Measurements from ENCODE around the gene TMEM178A.

TMEM178A gene

GRCh38 chr2:39730685-39731302 is 65.1 kb downstream of the TMEM178A start:
- peaks cover 22% of the 10 kb centered on the region for H3K36me3 Mint-ChIP-seq
- H3K27ac Mint-ChIP-seq = no peak overlapping the region
- H3K9me3 Mint-ChIP-seq = no peaks in the 10 kb centered on the region

GRCh38 chr2:39731546-39731945 is 65.8 kb downstream of the TMEM178A start:
- Mint-ChIP-seq H3K4me3 (no peak overlapping the region), H3K9me3 (no peaks in the 10 kb centered on the region), H3K27ac (no peak overlapping the region), H3K36me3 (peaks cover 25% of the 10 kb centered on the region), H3K4me1 (no peaks in the 10 kb centered on the region), H3K27me3 (no peaks in the 10 kb centered on the region)

More at GRCh38 chr2:39730685-39731302, 65.1 kb downstream of the TMEM178A start:
- H3K27me3 Mint-ChIP-seq = no peaks in the 10 kb centered on the region
- no peak overlapping the region for H3K4me3 Mint-ChIP-seq
- H3K4me1 Mint-ChIP-seq = no peaks in the 10 kb centered on the region

GRCh38 chr2:39732482-39732881 is 66.8 kb downstream of the TMEM178A start:
- Mint-ChIP-seq H3K36me3 (peaks cover 29% of the 10 kb centered on the region), H3K4me1 (peaks cover 5% of the 10 kb centered on the region), H3K27me3 (no peaks in the 10 kb centered on the region), H3K27ac (no peak overlapping the region), H3K4me3 (no peak overlapping the region), H3K9me3 (no peaks in the 10 kb centered on the region)

GRCh38 chr2:39733070-39733674 is 67.5 kb downstream of the TMEM178A start:
- Mint-ChIP-seq H3K9me3 (no peaks in the 10 kb centered on the region), H3K4me1 (peaks cover 7% of the 10 kb centered on the region), H3K27ac (no peak overlapping the region), H3K36me3 (peaks cover 34% of the 10 kb centered on the region), H3K4me3 (no peak overlapping the region), H3K27me3 (no peaks in the 10 kb centered on the region)

GRCh38 chr2:39734445-39734844 is 68.7 kb downstream of the TMEM178A start:
- Mint-ChIP-seq H3K4me3 (no peak overlapping the region), H3K4me1 (peaks cover 7% of the 10 kb centered on the region), H3K27ac (peak overlapping the region; percentile 52), H3K9me3 (no peaks in the 10 kb centered on the region), H3K27me3 (no peaks in the 10 kb centered on the region), H3K36me3 (peaks cover 36% of the 10 kb centered on the region)

GRCh38 chr2:39735648-39736047 is 69.9 kb downstream of the TMEM178A start:
- peaks cover 7% of the 10 kb centered on the region for H3K4me1 Mint-ChIP-seq
- H3K4me3 Mint-ChIP-seq = no peak overlapping the region
- no peaks in the 10 kb centered on the region for H3K27me3 Mint-ChIP-seq
- no peak overlapping the region for H3K27ac Mint-ChIP-seq
- H3K9me3 Mint-ChIP-seq = no peaks in the 10 kb centered on the region
- H3K36me3 Mint-ChIP-seq = peaks cover 39% of the 10 kb centered on the region

- Mint-ChIP-seq H3K36me3 (peaks cover 42% of the 10 kb centered on the region), H3K4me3 (no peak overlapping the region), H3K9me3 (no peaks in the 10 kb centered on the region), H3K27me3 (no peaks in the 10 kb centered on the region), H3K4me1 (peaks cover 7% of the 10 kb centered on the region), H3K27ac (no peak overlapping the region)
These were observed 70.9 kb downstream of the TMEM178A start for GRCh38 chr2:39736640-39737039.

- H3K27me3 Mint-ChIP-seq = no peaks in the 10 kb centered on the region
- H3K4me1 Mint-ChIP-seq = peaks cover 7% of the 10 kb centered on the region
- no peak overlapping the region for H3K4me3 Mint-ChIP-seq
- peak overlapping the region; percentile 15 for H3K27ac Mint-ChIP-seq
- H3K36me3 Mint-ChIP-seq = peaks cover 42% of the 10 kb centered on the region
- no peaks in the 10 kb centered on the region for H3K9me3 Mint-ChIP-seq
These were observed 71.9 kb downstream of the TMEM178A start for GRCh38 chr2:39737661-39738060.

GRCh38 chr2:39738936-39739335 is 73.2 kb downstream of the TMEM178A start:
- no peak overlapping the region for H3K4me3 Mint-ChIP-seq
- peaks cover 7% of the 10 kb centered on the region for H3K4me1 Mint-ChIP-seq
- H3K9me3 Mint-ChIP-seq = no peaks in the 10 kb centered on the region
- H3K27ac Mint-ChIP-seq = no peak overlapping the region
- H3K36me3 Mint-ChIP-seq = peaks cover 41% of the 10 kb centered on the region
- no peaks in the 10 kb centered on the region for H3K27me3 Mint-ChIP-seq

- H3K36me3 Mint-ChIP-seq = peaks cover 36% of the 10 kb centered on the region
- H3K27ac Mint-ChIP-seq = no peak overlapping the region
- no peaks in the 10 kb centered on the region for H3K27me3 Mint-ChIP-seq
- peaks cover 7% of the 10 kb centered on the region for H3K4me1 Mint-ChIP-seq
- no peak overlapping the region for H3K4me3 Mint-ChIP-seq
- H3K9me3 Mint-ChIP-seq = no peaks in the 10 kb centered on the region
These were observed 73.7 kb downstream of the TMEM178A start for GRCh38 chr2:39739386-39739785.

- Mint-ChIP-seq H3K4me3 (no peak overlapping the region), H3K27me3 (no peaks in the 10 kb centered on the region), H3K27ac (no peak overlapping the region), H3K36me3 (peaks cover 29% of the 10 kb centered on the region), H3K9me3 (no peaks in the 10 kb centered on the region), H3K4me1 (peaks cover 7% of the 10 kb centered on the region)
These were observed 76.2 kb downstream of the TMEM178A start for GRCh38 chr2:39741871-39742270.

GRCh38 chr2:39743269-39743776 is 77.6 kb downstream of the TMEM178A start:
- Mint-ChIP-seq H3K4me1 (no peaks in the 10 kb centered on the region), H3K36me3 (peaks cover 24% of the 10 kb centered on the region), H3K27me3 (no peaks in the 10 kb centered on the region), H3K9me3 (no peaks in the 10 kb centered on the region), H3K27ac (no peak overlapping the region), H3K4me3 (no peak overlapping the region)

- H3K4me3 Mint-ChIP-seq = no peak overlapping the region
- no peaks in the 10 kb centered on the region for H3K27me3 Mint-ChIP-seq
- no peaks in the 10 kb centered on the region for H3K4me1 Mint-ChIP-seq
- H3K27ac Mint-ChIP-seq = no peak overlapping the region
- peaks cover 44% of the 10 kb centered on the region for H3K36me3 Mint-ChIP-seq
- H3K9me3 Mint-ChIP-seq = no peaks in the 10 kb centered on the region
These were observed 89.7 kb downstream of the TMEM178A start for GRCh38 chr2:39755466-39755865.

- Mint-ChIP-seq H3K4me3 (no peak overlapping the region), H3K27me3 (no peaks in the 10 kb centered on the region), H3K9me3 (no peaks in the 10 kb centered on the region), H3K4me1 (no peaks in the 10 kb centered on the region), H3K36me3 (peaks cover 50% of the 10 kb centered on the region), H3K27ac (no peak overlapping the region)
These were observed 91.4 kb downstream of the TMEM178A start for GRCh38 chr2:39757156-39757555.

GRCh38 chr2:39762448-39762847 is 96.7 kb downstream of the TMEM178A start:
- Mint-ChIP-seq H3K4me1 (no peaks in the 10 kb centered on the region), H3K27me3 (no peaks in the 10 kb centered on the region), H3K4me3 (no peak overlapping the region), H3K9me3 (no peaks in the 10 kb centered on the region), H3K27ac (no peak overlapping the region), H3K36me3 (peaks cover 44% of the 10 kb centered on the region)
